NCI-H1105 (cell line): ENCODE measurements around the gene GNMT.

ENCODE experiments used
- DNase-seq: peaks from one replicate; lab custom pipeline; 2025; lab: John Stamatoyannopoulos, UW

Gene GNMT

DNA sequence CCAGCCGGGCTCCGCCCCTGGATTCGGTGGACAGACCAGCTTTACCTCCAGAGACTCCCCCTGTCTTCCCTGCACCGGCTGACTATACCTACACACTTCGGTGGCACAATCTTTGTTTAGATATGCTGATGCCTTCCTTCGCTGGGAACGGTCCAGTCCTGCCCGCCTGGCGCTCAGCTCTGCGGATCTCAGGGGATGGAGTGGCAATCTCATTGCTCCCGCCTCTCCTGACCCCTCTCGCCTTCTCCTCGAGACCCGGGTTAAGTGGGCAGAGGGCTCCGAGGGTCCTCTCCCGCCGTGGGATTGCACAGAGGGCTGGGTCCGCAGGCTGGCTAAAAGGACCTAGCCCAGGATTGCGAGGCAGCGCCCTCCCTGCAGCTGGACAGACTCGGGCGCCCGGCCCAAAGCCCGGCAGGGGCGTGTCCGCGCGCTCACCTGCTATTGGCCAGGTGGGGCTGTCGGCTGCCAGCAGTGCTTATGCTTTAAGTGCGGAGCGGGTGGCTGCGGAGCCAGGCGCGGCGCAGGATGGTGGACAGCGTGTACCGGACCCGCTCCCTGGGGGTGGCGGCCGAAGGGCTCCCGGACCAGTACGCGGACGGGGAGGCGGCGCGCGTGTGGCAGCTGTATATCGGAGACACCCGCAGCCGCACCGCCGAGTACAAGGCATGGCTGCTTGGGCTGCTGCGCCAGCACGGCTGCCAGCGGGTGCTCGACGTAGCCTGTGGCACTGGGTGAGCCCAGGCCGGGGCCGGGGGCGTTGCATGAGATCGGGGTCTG lies at the start of gene GNMT:
Gene GNMT (plus strand): TSS at position 512 of the 777 bp plus-strand sequence. CDS start 14 bp downstream, at position 526.
- peak; percentile 58 for DNase-seq

GRCh38 chr6:42911171-42912021 lies 49.2 kb upstream of the GNMT start:
- DNase-seq, result no peak

DNA sequence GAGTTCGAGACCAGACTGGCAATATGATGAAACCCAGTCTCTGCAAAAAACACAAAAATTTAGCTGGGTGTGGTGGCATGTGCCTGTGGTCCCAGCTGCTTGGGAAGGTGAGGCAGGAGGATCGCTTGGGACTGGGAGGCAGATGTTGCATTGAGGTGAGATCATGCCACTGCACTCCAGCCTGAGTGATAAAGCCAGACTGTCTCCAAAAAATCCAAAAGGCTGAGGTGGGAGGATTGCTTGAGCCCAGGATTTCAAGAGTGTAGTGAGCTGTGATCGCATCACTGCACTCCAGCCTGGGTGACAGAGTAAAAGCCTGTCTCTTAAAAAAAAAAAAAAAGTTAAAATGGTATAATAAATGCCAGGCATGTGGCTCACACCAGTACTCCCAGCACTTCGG lies 46.0 kb upstream of the GNMT start:
- no peak for DNase-seq

- no peak for DNase-seq
Measured at GRCh38 chr6:42915732-42916131, 44.8 kb upstream of the GNMT start, which contains the start of gene PTCRA. PTCRA (plus strand) TSS chr6:42916053; CDS start chr6:42916070, 17 bp downstream.

GRCh38 chr6:42916288-42916687 lies 44.3 kb upstream of the GNMT start:
- DNase-seq, result no peak

- DNase-seq, result no peak
Measured at GRCh38 chr6:42921801-42922200, 38.8 kb upstream of the GNMT start.

DNA sequence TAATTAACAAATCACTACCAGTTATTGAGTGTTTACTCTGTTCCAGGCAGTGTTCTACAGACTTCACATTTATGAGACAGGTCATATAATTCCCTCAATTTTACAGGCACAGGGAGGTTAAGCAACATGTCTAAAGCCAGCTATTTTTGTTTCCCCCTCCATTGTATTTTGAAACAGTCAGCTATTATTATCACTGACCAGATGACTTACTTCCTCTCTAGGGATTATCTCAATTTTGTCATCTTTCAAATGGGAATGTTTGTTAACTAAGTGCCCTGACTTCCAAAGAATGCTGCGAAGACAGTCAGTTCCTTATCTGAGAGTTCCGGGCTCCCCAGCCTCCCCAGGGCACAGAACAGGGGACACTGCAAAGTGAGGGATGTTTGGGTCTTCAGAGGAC lies 36.9 kb upstream of the GNMT start:
- DNase-seq, result no peak

DNA sequence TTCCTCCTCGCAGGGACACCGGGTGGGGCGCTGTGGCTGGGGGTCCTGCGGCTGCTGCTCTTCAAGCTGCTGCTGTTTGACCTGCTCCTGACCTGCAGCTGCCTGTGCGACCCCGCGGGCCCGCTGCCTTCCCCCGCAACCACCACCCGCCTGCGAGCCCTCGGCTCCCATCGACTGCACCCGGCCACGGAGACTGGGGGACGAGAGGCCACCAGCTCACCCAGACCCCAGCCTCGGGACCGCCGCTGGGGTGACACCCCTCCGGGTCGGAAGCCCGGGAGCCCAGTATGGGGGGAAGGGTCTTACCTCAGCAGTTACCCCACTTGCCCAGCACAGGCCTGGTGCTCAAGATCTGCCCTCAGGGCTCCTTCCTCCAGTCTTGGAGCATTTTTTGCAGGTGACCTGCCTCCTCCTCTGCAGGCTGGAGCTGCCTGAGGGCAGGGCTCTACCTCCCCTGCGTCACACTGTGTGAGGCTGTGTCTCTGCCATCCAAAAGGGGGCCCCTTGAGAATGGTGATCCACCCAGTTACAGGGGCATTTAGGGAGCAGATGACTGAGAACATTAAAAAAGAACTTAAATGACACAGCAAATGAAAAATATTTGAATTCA lies 35.2 kb upstream of the GNMT start:
- no peak for DNase-seq

DNA sequence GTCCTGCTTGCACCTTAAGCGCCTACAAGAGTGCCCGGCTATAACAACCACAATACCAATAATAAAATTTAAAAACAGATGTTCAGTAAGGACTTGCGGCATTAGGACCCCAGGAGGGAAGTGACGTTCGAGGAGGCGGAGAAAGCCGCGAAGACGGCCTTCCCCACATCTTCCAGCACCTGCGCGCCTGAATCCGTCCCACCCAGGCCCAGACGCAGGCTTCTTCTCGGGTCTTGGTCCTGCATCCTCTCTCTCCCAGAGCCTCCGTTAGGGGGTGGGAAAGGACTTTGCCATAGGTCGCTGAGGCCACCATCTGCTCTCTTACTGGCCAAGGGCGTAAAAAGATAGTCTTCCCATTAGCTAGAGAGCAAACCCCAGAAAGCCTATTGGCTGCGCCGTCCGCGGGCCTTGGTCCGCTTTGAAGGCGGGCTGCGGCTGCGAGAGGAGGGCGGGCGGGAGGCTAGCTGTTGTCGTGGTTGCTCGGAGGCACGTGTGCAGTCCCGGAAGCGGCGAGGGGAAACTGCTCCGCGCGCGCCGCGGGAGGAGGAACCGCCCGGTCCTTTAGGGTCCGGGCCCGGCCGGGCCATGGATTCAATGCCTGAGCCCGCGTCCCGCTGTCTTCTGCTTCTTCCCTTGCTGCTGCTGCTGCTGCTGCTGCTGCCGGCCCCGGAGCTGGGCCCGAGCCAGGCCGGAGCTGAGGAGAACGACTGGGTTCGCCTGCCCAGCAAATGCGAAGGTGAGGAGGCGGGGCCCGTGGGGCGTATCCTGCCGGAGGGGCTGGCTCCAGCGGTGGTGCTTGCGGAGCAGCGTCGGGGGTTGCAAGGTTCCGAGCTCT lies 31.4 kb upstream of the GNMT start, which contains the start of gene CNPY3:
Gene CNPY3 (plus strand): TSS at position 495 of the 835 bp plus-strand sequence. CDS start 91 bp downstream, at position 586.
- DNase-seq, result peak; percentile 99

DNA sequence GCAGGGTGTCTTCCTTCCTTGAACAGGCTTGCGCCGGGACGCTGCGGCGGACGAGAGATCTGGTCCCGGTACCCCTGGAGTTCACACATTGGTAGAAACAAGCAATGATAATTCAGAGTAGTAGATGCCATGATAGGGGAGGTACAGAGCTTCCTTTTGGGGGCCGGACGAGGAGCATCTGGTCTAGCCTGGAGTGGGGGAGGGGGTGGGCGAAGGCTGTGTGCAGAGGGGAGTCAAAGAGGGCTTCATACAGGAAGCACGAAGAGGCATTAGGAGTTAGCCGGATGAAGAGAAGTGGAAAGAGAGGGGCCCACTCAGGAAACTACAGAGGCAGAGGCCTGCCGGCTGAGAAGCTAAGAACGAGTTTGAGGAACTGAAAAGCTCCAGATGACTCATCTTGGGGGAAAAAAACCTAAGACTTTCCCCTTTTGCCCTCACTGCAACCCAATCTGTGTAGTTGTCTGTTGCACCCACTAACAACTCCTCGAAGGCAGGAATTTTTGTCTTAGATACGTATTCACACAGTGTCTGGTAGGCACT lies 30.7 kb upstream of the GNMT start:
- DNase-seq, result peak; percentile 41

DNA sequence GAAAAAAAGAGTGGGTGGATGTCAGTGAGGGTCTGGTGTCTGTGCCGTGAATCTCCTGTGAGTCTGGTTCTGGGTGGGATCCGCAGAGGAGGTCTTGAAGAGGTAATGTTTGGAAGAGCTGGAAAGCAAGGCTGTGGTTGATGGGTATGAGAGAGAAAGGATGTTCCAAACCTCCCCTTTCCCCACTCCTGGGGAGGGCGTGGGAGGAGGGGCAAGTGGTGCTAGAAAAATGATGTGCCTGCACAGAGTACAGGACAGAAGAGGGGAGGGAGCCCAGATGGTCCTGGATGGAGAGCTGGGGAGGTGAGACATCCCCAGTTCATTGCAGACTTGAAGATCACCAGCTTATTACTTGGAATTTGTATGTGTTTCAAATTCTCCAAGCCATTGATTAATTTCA lies 28.1 kb upstream of the GNMT start:
- no peak for DNase-seq

DNA sequence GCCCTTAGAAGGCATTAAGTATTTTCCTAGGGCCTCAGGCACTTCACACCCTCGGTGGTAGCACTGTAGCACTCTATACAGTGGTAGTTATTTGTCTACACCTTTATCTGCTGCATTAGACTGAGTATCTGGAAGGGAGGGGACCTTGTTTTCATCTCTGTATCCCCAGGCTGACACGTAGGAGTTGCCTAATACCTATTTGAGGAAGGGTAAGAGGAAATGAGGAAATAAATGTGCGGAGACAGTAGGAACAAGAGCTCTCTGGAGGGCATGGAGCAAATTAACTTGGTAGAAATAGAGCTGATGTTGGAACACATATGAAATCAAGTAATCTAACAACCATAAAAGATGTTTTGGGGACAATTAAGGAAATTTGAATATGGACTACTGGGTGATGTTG lies 27.3 kb upstream of the GNMT start:
- DNase-seq, result no peak

DNA sequence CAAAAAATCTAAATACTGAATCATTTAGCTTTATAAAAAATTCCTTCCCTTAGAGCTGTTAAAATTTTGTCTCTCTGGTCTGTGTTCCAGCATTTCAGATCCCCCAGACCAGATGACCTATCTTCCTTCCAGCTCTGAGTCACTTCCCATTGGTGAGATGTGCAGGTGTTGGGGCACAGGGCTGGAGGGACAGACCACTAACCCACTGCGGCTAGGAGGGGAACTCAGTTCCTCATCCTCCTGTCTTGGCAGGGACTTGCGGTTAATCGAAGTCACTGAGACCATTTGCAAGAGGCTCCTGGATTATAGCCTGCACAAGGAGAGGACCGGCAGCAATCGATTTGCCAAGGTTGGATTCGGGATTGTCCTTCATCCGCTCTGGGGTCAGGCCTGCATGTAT lies 25.2 kb upstream of the GNMT start:
- DNase-seq, result no peak

GRCh38 chr6:42936398-42936797 lies 24.2 kb upstream of the GNMT start:
- DNase-seq, result no peak

DNA sequence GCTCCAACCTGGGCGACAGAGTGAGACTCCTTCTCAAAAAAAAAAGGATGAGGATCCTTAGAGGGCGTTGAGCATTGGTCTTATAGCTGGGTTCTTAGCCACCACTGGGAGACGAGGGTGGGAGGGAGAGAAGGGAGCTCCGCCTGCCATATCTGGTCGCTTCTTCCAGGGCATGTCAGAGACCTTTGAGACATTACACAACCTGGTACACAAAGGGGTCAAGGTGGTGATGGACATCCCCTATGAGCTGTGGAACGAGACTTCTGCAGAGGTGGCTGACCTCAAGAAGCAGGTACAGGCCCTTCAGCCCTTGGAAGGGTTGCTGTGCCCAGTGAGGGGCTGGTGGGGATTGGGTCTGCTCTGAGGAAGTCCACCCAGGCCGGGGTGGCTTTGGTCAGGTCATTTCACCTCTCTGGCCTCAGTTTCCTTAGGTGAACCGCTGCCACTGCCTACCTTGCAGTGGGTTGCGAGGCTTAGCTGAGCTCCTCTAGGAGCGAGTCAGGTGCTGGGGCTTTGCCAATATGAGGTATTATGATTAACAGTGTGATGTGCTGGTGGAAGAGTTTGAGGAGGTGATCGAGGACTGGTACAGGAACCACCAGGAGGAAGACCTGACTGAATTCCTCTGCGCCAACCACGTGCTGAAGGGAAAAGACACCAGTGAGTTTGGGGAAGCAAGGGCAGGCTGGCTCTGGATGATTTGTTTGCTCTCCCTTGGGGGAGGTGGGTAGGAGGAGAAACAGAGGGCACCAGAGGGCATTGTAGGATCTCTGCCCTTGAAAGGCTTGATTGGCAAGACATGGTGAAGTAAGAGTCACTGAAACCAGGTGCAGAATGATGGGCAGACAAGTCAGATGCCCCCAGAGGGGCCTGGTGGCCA lies 22.8 kb upstream of the GNMT start:
- no peak for DNase-seq

DNA sequence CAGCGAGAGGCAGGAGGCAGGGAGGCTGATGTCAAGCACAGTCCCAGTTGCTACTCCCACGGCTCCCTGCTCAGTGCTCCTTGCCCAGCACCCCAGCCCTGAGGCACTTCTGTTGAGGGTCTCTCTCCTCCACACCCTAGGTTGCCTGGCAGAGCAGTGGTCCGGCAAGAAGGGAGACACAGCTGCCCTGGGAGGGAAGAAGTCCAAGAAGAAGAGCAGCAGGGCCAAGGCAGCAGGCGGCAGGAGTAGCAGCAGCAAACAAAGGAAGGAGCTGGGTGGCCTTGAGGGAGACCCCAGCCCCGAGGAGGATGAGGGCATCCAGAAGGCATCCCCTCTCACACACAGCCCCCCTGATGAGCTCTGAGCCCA lies 22.1 kb upstream of the GNMT start:
- DNase-seq, result no peak

GRCh38 chr6:42938987-42939809 lies 21.4 kb upstream of the GNMT start:
- no peak for DNase-seq

DNA sequence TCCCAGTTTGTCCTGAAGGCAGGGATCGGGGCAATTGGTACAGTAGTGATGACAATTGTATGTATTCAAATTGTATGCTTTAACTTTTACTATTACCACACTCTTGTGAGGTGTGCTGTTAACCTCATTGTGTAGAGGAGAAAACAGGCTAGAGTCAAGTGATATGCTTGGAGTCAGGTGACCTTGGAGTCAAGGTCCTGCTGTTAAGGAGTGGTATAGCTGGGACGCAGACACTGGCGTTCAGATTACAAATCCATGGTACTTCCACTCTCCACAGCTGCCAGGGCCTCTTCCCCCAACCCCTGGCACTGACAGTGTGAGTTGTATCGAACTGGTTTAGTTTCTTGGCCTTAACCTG lies 20.8 kb upstream of the GNMT start:
- DNase-seq, result no peak

DNA sequence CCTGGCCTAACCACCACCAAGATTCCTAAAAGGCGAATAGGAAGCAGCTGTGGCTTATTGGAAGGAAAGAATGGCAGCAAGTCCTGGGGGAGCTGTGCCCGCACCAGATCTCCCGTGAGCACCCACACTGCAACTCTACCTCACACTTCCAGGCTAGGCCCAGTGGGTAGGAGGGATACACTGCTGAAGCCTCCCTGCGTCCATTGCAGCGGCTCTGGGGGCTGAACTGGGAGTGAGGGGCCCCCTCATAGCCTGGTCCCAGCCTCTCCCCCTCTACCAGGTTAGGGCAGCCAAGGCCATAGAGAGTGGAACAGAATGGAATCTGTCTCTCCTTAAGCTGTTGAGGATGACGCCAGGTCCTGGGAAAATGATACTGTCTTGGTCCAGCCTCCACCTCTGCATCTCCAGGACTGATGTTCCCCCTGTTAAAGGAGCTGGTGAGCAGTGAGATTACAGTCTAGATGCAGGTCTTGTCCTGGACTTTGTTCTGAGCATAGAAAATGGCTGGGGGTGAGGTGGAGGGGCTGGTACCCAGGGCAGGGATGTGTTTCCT lies 20.0 kb upstream of the GNMT start:
- DNase-seq, result no peak
